GM12878 (cell line): ENCODE data around the gene DAZAP1. TPM values are rescaled to one million over a fixed set of nuclear protein-coding genes. Genes with fewer than 3 reads are reported as not detected.

Source experiments
- ATAC-seq: fragments of 200-7000 bp; cut with Tn5 transposase; 3 replicates; pipeline ENCODE4 v1.9.1; 2020; ENCODE audit warnings: mild to moderate bottlenecking, moderate library complexity
- BruUV-seq: library from RNA; stranded (reverse); fragments of 400-500 nt; replicated peaks from 2 replicates; lab custom pipeline; 2021; lab: Mats Ljungman, UMichigan
- CTCF ChIA-PET: fragments of 300-600 bp; sonication (Branson Sonifier 250); formaldehyde crosslinking; extraction: SDS; loops from one replicate; lab custom pipeline; 2021; ENCODE audit warnings: inconsistent platforms; lab: Yijun Ruan, JAX
- POLR2A ChIA-PET: fragments of 350-600 bp; formaldehyde crosslinking; extraction: SDS; loops from one replicate; lab custom pipeline; 2021; ENCODE audit warnings: inconsistent platforms; lab: Charles Lee
- RAD21 ChIA-PET: fragments of 300-600 bp; sonication (Branson Sonifier 250); formaldehyde crosslinking; loops from one replicate; lab custom pipeline; 2023; ENCODE audit warnings: antibody characterized with exemption; ENCODE audit not compliant: unreplicated experiment; lab: Charles Lee
- SMC1A ChIA-PET: fragments of 300-600 bp; sonication (Branson Sonifier 250); formaldehyde crosslinking; loops from one replicate; lab custom pipeline; 2023; ENCODE audit not compliant: unreplicated experiment, uncharacterized antibody; lab: Charles Lee
- DNase-seq: peaks from one replicate; pipeline ENCODE4 v3.0.0-alpha.2; 2011; ENCODE audit warnings: low read depth, low spot score
- FAIRE-seq: peaks from 3 replicates; lab custom pipeline; 2011; peaks lifted over from hg19 to GRCh38; lab: Jason Lieb, UNC
- H2AFZ ChIP-seq: 2 replicates; pipeline ENCODE4 v1.6.0; 2011; ENCODE audit warnings: low read depth, low read length, control low read depth; ENCODE audit not compliant: control insufficient read depth
- H3K27ac ChIP-seq: 2 replicates; pipeline ENCODE4 v1.5.1; 2011; ENCODE audit warnings: control low read depth; ENCODE audit not compliant: control insufficient read depth, insufficient read depth
- H3K27me3 ChIP-seq, 2 experiments: replicated peaks in 1 of 2; 2 replicates each; pipeline versions ENCODE4 v1.6.0 to v1.6.1; 2011; ENCODE audit warnings: low read length in 1 of 2; ENCODE audit not compliant: control insufficient read depth in 2 of 2, insufficient read depth in 2 of 2
- H3K36me3 ChIP-seq, 2 experiments: 2 replicates each; pipeline ENCODE4 v1.5.1; 2011; ENCODE audit warnings: low read length in 1 of 2; ENCODE audit not compliant: control insufficient read depth in 2 of 2, insufficient read depth in 2 of 2
- H3K4me1 ChIP-seq: 2 replicates; pipeline ENCODE4 v1.6.1; 2011; ENCODE audit warnings: mild to moderate bottlenecking, low read length, moderate library complexity, mixed read lengths; ENCODE audit not compliant: control insufficient read depth, insufficient read depth
- H3K4me2 ChIP-seq: 2 replicates; pipeline ENCODE4 v1.6.0; 2011; ENCODE audit warnings: control low read depth; ENCODE audit not compliant: control insufficient read depth, insufficient read depth
- H3K4me3 ChIP-seq: fragments of 200-600 bp; sonication (generic); 2 replicates; pipeline ENCODE4 v1.5.1; 2016
- H3K79me2 ChIP-seq: 2 replicates; pipeline ENCODE4 v1.6.0; 2011; ENCODE audit warnings: low read length; ENCODE audit not compliant: control insufficient read depth, insufficient read depth
- H3K9ac ChIP-seq: 2 replicates; pipeline ENCODE4 v1.8.0; 2011; ENCODE audit warnings: low read length, control low read depth, mixed read lengths; ENCODE audit not compliant: control insufficient read depth, insufficient read depth
- H3K9me3 ChIP-seq: replicated peaks from 3 replicates; pipeline ENCODE4 v1.5.1; 2011; ENCODE audit warnings: mild to moderate bottlenecking, low read length; ENCODE audit not compliant: control insufficient read depth, insufficient read depth
- H4K20me1 ChIP-seq: 2 replicates; pipeline ENCODE4 v1.6.0; 2011; ENCODE audit not compliant: control insufficient read depth, insufficient read depth
- CTCF ChIP-seq, 3 experiments: IDR thresholded peaks in 2 of 3; conservative IDR thresholded peaks in 1 of 3; 2 replicates each; pipeline ENCODE4 v1.5.1; 2011; ENCODE audit warnings: low read depth in 3 of 3, low read length in 3 of 3, mild to moderate bottlenecking in 3 of 3, control low read depth in 2 of 3, moderate library complexity in 2 of 3, inconsistent platforms in 1 of 3, mixed read lengths in 1 of 3; ENCODE audit not compliant: control insufficient read depth in 2 of 3, insufficient read depth in 1 of 3; ENCODE audit errors: extremely low read depth in 1 of 3
- FOXK2 ChIP-seq: fragments of 450-650 bp; IDR thresholded peaks from 2 replicates; pipeline ENCODE4 v1.6.1; 2017; ENCODE audit warnings: mild to moderate bottlenecking, moderate library complexity
- IRF3 ChIP-seq: fragments of 450-650 bp; IDR thresholded peaks from 2 replicates; pipeline ENCODE4 v1.6.1; 2014; ENCODE audit warnings: mild to moderate bottlenecking
- LARP7 ChIP-seq: fragments of 450-650 bp; IDR thresholded peaks from 2 replicates; pipeline ENCODE4 v1.6.1; 2017; ENCODE audit warnings: mild to moderate bottlenecking
- NR2C1 ChIP-seq: fragments of 450-650 bp; IDR thresholded peaks from 2 replicates; pipeline ENCODE4 v1.6.1; 2017; ENCODE audit warnings: antibody characterized with exemption, mild to moderate bottlenecking, moderate library complexity
- POLR2AphosphoS5 ChIP-seq: IDR thresholded peaks from 2 replicates; pipeline ENCODE4 v1.6.1; 2011; ENCODE audit warnings: mild to moderate bottlenecking, low read length, inconsistent platforms
- PRDM15 ChIP-seq: fragments of 450-650 bp; formaldehyde crosslinking; IDR thresholded peaks from 2 replicates; pipeline ENCODE4 v1.4.0; 2020; ENCODE audit warnings: mild to moderate bottlenecking, moderate library complexity
- SIN3A ChIP-seq: IDR thresholded peaks from 2 replicates; pipeline ENCODE4 v1.6.1; 2012; ENCODE audit warnings: low read depth, low read length, improper control_type of control experiment
- ZNF274 ChIP-seq: IDR thresholded peaks from one replicate; pipeline ENCODE4 v1.8.0; 2011; ENCODE audit not compliant: insufficient read length, insufficient read depth
- WGBS: methylation state at CpG from one replicate; pipeline ENCODE4 v1.1.6; 2016; ENCODE audit warnings: low lambda C conversion rate; ENCODE audit not compliant: insufficient replicate concordance, insufficient coverage; ENCODE audit errors: missing lambda C conversion rate; 5-methylcytosine and 5-hydroxymethylcytosine counted together
- in situ Hi-C: fragments of 300-500 bp; cut with MboI; formaldehyde crosslinking; loops from 9 replicates; pipeline ENCODE4 v1.14.3; 2018; ENCODE audit warnings: mixed read lengths
- intact Hi-C: fragments of 100-400 bp; cut with micrococcal nuclease; formaldehyde crosslinking; loops from one replicate; pipeline ENCODE4 v1.14.2; 2022; ENCODE audit not compliant: unreplicated experiment
- polyA plus RNA-seq, 11 experiments: library from polyadenylated mRNA; depleted of rRNA in 4 of 11; unstranded in 6 of 11; stranded (reverse) in 5 of 11; fragments of >200 nt; fragmentation: Nextera tagmentation in 4 of 11; fragmentation: Illumina TruSeq in 1 of 11; extraction: Ambion mirVana in 4 of 11; extraction: Trizol in 1 of 11; gene quantifications; 1 replicate in 1 of 11; 2 replicates in 10 of 11; pipeline versions ENCODE4 v1.2.1 to v1.2.3, GENCODE V29; 2011 to 2016; ENCODE audit warnings: inconsistent platforms in 2 of 11, missing spikeins in 2 of 11, low read depth in 1 of 11
- total RNA-seq, 4 experiments: library from RNA; depleted of rRNA in 3 of 4; stranded (reverse); fragments of >200 nt in 3 of 4; fragmentation: Illumina TruSeq in 1 of 4; extraction: Trizol in 1 of 4; gene quantifications; 2 replicates each; pipeline versions ENCODE4 v1.2.1 to v1.2.3, GENCODE V29; 2013 to 2021
- TF ChIP-seq, protein P1 (sequence below): IDR thresholded peaks from 2 replicates; pipeline ENCODE4 v1.6.1; 2011; ENCODE audit warnings: mild to moderate bottlenecking, low read depth, low read length, moderate library complexity; ENCODE audit not compliant: insufficient replicate concordance

Gene DAZAP1
- total and polyA plus RNA-seq, 10 of the 15 experiments (the other 5 are each of a cell fraction or from before 2014, with no cell fraction given): 9.9 to 240 (median 92.3) TPM

- FAIRE-seq (peak; percentile 98), ATAC-seq (peak; percentile 91), DNase-seq (peak; percentile 84)
- SMC1A ChIA-PET: interaction anchor here (0.7 to 1.4 kb wide), 3 partner anchors 17 to 75 kb away, joined by 3 to 4 read pairs (median 3); no protein-coding TSS in a partner anchor
- H3K4me1 ChIP-seq: peaks cover 8% of the 10 kb centered on the region
- CTCF ChIA-PET: interaction anchor here (0.6 to 2.0 kb wide), 4 partner anchors 24 to 160 kb away, joined by 3 to 6 read pairs (median 4); no protein-coding TSS in a partner anchor
- TSS peak; percentile 84 for BruUV-seq
- H4K20me1 ChIP-seq: no peaks in the 10 kb centered on the region; the same call in 1 of the 2 replicates
- intact Hi-C loops (no loop called here), in situ Hi-C loops (no loop called here)
- peaks cover 15 to 31% of the 10 kb centered on the region in 2 experiments for H3K36me3 ChIP-seq
- WGBS: 1% methylated on average over 90 of the region's 100 CpGs
- RAD21 ChIA-PET: no interaction called here
- peak within 1 kb of the TSS; percentile 93 for H3K27ac ChIP-seq
- H3K9me3 ChIP-seq: no peaks in the 10 kb centered on the region
- H3K4me2 ChIP-seq: peak within 1 kb of the TSS; percentile 95; the same call in 1 of the 2 replicates
- peaks cover 30% of the 10 kb centered on the region for H3K79me2 ChIP-seq
- H3K27me3 ChIP-seq: no peaks in the 10 kb centered on the region
- peak within 1 kb of the TSS; percentile 77 for H2AFZ ChIP-seq
- H3K4me3 ChIP-seq: peak within 1 kb of the TSS; percentile 98
- H3K9ac ChIP-seq: peak within 1 kb of the TSS; percentile 86
- POLR2A ChIA-PET: no interaction called here
- TF ChIP-seq LARP7 (peak; percentile 99), FOXK2 (no peak), CTCF (IDR thresholded peaks at IDR 0.05 in 2 of 3, conservative IDR thresholded peaks at IDR 0.05 in 1 of 3; ENCODE audit: control insufficient read depth in 2 of 3, extremely low read depth in 1 of 3, insufficient read depth in 1 of 3, low read depth in 3 of 3, low read length in 3 of 3) (peak; percentile 97 to 99 (median 97); a peak in 5 of 6 replicates), IRF3 (peak; percentile 12; the same call in 1 of the 2 replicates), ZNF274 (no peak), PRDM15 (CRISPR knock-in tag) (no peak), SIN3A (peak; percentile 89), NR2C1 (no peak), POLR2AphosphoS5 (peak; percentile 100)
- TF ChIP-seq, protein P1, sequence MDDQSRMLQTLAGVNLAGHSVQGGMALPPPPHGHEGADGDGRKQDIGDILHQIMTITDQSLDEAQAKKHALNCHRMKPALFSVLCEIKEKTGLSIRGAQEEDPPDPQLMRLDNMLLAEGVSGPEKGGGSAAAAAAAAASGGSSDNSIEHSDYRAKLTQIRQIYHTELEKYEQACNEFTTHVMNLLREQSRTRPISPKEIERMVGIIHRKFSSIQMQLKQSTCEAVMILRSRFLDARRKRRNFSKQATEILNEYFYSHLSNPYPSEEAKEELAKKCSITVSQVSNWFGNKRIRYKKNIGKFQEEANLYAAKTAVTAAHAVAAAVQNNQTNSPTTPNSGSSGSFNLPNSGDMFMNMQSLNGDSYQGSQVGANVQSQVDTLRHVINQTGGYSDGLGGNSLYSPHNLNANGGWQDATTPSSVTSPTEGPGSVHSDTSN: no peak
Measured at GRCh38 chr19:1438035-1438932, 30.9 kb downstream of the DAZAP1 start, which contains the start of gene RPS15. Gene RPS15, plus strand, starts transcription at chr19:1438396. Its CDS starts 30 bp downstream, at chr19:1438426.
